Activated gamma-delta T cell treated with anti-CD3 and anti-CD28 coated beads, Interleukin-2, amount 50 U/mL, for 16 hours (primary cell): ENCODE data around the gene HSPA8.

Source experiments
- DNase-seq: peaks from one replicate; pipeline ENCODE4 v3.0.0-alpha.2; 2020; ENCODE audit warnings: low read depth

Gene HSPA8

DNA sequence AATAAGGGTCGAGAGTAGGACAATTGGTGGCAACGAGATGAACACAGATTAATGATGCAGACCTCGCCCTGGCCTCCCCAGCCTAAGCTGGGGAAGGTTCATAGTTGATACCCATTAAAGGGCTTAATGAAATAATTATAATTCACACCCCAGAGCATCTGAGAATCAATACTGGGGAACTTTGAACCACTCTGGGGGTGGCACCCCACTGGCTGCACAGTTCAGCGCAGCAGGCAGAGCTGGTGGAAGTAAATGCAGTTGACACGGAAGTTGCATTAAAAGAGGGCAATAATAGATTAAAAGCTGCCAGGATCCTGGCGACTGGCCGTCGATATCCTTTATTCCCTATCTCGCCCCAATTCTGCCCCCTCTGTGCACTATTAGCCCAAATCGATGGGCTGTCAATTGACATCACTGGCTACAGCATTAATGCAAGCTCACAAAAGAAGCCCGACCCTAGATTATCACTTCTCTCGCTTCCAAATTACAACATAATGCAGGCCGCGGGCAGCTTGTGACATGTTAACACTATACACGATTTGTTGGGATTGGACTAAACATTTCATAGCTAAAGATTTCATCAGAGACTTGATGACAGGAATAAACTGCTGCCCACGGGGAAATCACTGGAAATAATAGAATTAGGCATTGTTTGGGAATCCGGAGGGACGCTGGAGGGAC, 14.5 kb downstream of the HSPA8 start:
- DNase-seq = no peak

DNA sequence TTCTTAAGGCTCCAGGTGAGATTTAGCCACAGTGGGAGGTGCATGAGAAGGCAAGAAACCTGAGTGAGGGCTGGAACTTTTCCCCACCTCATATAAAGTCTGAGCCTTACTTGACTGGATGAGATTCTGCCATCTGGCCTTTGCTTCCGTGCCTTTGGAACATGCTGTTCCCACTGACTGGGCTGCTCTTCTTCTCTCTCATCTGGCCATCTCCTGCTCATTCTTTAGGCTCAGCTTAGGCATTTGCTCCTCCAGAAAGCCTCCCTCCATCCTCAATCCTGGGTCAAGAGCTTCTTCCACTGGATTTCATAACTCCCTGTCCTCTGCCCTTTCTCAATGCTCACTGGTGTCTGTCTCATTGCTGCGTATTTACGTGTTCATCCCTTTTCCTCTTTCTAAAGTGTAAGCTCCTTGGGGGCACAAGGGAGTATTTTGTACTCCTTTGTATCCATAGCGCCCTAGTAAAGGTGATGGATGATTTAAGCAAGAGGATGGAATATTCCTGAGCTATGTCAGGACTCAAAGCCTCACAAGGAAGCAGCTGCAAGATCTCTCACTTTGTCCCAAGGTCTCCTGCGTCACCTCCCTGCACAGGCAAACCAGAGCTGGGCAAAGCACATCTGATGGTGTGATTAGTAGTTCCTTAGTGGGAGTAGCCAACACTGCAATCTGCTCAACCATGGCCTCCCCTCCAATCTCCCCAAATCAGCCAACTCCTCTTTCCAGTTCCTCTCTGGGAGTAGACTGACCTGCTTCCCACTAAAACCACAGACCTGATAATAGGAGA, 15.3 kb downstream of the HSPA8 start:
- no peak for DNase-seq

DNA sequence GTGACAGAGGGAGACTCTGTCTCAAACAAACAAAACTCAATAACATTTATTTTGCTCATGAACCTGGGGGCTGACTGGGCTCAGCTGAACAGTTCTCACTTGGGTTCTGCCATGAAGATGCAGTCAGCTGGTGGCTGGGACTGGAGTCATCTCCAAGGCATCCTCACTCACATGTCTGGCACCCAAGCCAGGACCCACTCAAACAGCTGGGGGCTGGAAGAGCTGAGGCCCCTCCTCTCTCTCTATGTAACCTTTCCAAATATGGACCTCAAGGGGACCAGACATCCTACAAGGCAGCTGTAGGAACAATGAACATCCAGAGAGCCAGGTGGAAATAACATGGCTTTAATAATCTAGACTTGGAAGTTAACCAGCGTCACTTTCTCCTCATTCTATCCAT, 16.8 kb downstream of the HSPA8 start:
- no peak for DNase-seq

DNA sequence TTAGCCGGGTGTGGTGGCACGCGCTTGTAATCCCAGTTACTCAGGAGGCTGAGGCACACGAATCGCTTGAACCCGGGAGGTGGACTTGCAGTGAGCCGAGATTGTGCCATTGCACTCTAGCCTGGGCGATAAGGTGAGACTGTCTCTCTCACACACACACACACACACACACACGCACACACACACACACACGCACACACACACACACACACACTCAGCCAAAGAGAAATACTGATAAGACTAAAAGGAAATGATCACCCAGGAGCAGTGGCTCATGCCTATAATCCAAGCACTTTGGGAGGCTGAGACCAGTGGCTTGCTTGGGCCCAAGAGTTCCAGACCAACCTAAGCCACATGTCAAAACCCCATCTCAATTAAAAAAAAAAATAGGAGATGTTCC, 20.8 kb downstream of the HSPA8 start:
- no peak for DNase-seq

GRCh38 chr11:123040111-123040432, 21.9 kb downstream of the HSPA8 start:
- no peak for DNase-seq

DNA sequence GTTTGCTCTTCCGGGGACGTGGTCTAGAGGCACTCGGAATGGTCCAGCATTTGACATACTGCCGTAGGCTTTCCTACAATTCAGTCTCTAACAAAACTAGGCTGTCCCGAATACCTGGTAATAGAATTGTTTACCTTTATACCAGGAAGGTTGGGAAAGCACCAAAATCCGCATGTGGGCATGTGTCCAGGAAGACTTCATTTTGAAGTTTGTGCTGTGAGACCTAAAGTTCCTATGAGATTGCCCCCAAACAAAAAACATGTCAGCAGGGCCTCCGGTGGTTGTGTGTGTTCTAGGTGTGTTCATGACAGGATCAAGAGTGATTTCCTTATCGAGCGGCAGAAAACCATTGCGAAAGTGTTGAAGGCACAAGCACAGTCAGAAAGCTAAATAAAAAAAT, 26.1 kb downstream of the HSPA8 start:
- no peak for DNase-seq

DNA sequence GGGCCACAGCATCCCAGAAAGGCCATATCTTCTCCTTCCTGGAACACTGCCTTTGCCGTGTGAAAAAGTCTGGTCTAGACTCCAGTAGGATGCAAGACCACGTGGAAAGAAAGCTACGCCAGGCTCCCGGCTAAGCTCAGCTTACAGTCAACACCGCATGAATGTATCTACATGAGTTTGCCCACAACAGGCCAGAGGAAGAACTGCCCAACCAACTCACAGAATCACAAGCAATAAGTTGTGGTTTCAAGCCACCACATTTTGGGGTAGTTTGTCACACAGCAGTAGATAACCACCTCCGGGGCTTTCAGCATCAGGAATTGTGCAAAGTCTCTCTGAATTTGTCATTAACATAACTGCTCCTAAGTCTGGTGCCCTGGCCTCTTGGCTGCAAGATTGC, 27.3 kb downstream of the HSPA8 start:
- DNase-seq = no peak

DNA sequence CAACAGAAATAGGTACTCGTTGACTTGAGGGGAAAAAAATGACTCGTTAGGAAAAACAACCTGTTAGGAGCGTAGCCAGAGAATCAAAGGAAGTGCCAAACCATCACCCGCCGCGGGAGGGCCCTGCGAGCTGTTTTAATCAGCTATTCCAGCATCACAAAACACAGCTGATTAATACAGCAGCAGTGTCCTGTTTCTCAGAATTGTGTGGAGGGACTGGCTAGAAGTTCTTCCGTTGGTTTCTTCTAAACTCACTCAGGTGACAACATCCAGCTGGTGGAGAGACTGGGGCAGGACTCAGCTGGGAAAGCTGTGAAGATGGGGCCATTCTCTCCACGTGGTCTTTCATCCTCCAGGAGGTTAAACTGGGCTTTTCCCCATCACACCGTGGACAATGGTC, 28.0 kb downstream of the HSPA8 start:
- DNase-seq = no peak

- DNase-seq = no peak
Observed at GRCh38 chr11:123030517-123030916, 31.4 kb downstream of the HSPA8 start.

GRCh38 chr11:123020968-123021367, 41.0 kb downstream of the HSPA8 start:
- peak; percentile 6 for DNase-seq

DNA sequence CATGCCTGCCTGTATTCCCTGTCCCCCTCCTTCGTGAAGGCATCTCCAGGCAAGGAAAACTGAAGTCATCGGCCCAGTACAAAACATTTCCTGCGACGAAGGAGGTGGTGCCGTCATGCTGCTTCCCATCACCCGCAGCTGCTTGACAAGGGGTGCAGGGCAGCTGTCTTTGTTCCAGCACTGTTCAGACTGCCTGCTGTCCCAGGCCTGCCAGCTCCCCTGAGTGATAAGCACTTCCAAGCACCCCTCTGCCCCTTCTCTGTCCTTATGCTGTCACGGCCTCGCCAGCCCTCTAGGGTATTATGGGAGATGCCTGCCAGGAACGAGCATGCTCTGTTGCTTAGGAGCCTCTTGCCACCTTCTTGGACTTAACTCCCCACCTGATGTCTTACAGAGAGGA, 43.2 kb downstream of the HSPA8 start:
- DNase-seq = no peak

DNA sequence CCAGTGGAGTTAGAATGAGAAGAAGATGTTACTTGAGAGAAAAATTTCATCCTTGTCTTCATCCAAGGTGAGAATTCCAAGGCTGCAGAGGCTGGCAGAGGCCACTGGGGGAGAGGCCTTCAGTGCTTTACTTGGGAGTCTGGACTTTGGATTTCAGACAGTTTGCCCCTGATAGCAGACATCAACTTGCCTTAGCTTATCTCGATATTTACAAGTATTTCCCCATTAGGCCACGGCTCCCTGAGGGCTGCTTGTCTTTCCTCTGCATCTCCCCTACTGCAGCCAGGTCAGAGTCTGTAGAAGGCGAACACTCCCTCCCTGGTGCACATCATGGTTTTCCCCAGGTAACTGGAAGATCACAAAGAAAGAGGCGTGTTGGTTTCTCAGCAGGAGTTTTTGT, 50.4 kb downstream of the HSPA8 start:
- DNase-seq = no peak
